Neutrophil (primary cell): Measurements from ENCODE around the gene CCDC158.
"Not testable (repeated sequence)": the region's sequence is repeated elsewhere in the genome, so short reads cannot be mapped to it uniquely, and the experiment has no call there.

Source experiments
- H3K27ac ChIP-seq: fragments of 200-600 bp; sonication (generic); 2 replicates; pipeline ENCODE4 v1.5.1; 2016; ENCODE audit warnings: mild to moderate bottlenecking, moderate library complexity
- H3K27me3 ChIP-seq: fragments of 200-600 bp; sonication (generic); 2 replicates; pipeline ENCODE4 v1.6.0; 2016; ENCODE audit warnings: mild to moderate bottlenecking
- H3K36me3 ChIP-seq: fragments of 200-600 bp; sonication (generic); 2 replicates; pipeline ENCODE4 v1.5.1; 2017
- H3K4me1 ChIP-seq, 2 experiments: fragments of 200-600 bp in 1 of 2; sonication (generic) in 1 of 2; 1 replicate in 1 of 2; 2 replicates in 1 of 2; pipeline versions ENCODE4 v1.5.1 to v1.6.1; 2013 to 2016; ENCODE audit warnings: low read depth in 1 of 2, low read length in 1 of 2, mild to moderate bottlenecking in 1 of 2, moderate library complexity in 1 of 2; ENCODE audit not compliant: control insufficient read depth in 1 of 2, insufficient read depth in 1 of 2
- H3K4me3 ChIP-seq, 2 experiments: fragments of 200-600 bp in 1 of 2; sonication (generic) in 1 of 2; 1 replicate in 1 of 2; 2 replicates in 1 of 2; pipeline ENCODE4 v1.5.1; 2013 to 2016; ENCODE audit warnings: low read depth in 1 of 2, low read length in 1 of 2, mild to moderate bottlenecking in 1 of 2, moderate library complexity in 1 of 2
- H3K9me3 ChIP-seq: fragments of 200-600 bp; sonication (generic); 2 replicates; pipeline ENCODE4 v1.5.1; 2016
- TF ChIP-seq, protein P1 (sequence below): fragments of 200-600 bp; sonication (generic); IDR thresholded peaks from 2 replicates; pipeline ENCODE4 v1.5.1; 2016; ENCODE audit warnings: antibody characterized with exemption

The CCDC158 gene

DNA sequence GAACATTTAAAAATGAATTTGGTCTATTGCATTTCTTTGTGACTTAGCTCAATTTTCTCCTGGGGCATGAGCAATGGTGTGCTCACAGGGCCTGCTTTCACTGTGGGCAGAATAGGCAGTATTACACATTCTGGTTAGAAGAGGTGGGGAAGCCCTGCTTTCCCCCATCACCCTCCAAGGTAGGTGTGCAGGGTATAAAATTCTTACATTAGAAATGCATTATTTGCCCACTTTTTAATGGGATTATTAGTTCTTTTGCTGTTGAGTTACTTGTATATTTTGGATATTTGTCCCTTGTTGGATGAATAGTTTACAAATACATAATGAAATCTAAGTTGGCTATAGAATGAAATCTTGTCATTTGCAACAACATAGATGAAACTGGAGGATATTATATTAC is 122.7 kb downstream of the CCDC158 start:
- TF ChIP-seq, protein P1, sequence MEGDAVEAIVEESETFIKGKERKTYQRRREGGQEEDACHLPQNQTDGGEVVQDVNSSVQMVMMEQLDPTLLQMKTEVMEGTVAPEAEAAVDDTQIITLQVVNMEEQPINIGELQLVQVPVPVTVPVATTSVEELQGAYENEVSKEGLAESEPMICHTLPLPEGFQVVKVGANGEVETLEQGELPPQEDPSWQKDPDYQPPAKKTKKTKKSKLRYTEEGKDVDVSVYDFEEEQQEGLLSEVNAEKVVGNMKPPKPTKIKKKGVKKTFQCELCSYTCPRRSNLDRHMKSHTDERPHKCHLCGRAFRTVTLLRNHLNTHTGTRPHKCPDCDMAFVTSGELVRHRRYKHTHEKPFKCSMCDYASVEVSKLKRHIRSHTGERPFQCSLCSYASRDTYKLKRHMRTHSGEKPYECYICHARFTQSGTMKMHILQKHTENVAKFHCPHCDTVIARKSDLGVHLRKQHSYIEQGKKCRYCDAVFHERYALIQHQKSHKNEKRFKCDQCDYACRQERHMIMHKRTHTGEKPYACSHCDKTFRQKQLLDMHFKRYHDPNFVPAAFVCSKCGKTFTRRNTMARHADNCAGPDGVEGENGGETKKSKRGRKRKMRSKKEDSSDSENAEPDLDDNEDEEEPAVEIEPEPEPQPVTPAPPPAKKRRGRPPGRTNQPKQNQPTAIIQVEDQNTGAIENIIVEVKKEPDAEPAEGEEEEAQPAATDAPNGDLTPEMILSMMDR = no peak
- Histone ChIP-seq H3K27ac (no peak overlapping the region), H3K27me3 (no peaks in the 10 kb centered on the region), H3K36me3 (no peaks in the 10 kb centered on the region), H3K9me3 (no peaks in the 10 kb centered on the region), H3K4me3 (no peak overlapping the region), H3K4me1 (peaks cover 46 to 58% of the 10 kb centered on the region in 2 experiments)

DNA sequence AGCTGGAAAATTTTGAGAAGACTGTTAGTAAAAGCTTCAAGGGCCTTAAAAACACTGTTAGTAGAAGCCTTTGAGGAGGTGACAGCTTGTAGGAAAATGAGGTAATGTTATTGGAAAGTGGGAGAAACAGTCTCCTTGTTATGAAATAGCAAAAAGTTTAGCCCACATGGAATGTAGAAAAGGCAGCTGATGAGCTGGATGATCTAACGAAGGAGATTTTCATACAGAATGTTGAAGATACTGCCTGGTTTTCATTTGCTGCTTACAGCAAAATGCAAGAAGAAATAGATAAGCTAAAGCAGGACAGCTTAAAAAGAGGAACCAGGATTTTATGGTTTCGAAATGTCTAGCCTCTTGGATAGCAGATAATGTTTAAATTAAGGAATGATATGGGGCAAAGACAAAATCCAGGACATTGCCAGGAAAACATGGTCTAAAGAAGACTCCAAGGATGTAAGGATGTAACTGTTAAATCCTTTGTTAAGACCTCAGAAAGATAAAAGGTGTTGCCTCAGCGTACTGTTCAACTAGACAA is 124.6 kb downstream of the CCDC158 start:
- Histone ChIP-seq H3K27ac (no peak overlapping the region), H3K4me1 (peaks cover 57 to 65% of the 10 kb centered on the region in 2 experiments), H3K4me3 (no peak overlapping the region), H3K9me3 (no peaks in the 10 kb centered on the region), H3K27me3 (no peaks in the 10 kb centered on the region), H3K36me3 (no peaks in the 10 kb centered on the region)
- TF ChIP-seq, protein P1 = no peak

DNA sequence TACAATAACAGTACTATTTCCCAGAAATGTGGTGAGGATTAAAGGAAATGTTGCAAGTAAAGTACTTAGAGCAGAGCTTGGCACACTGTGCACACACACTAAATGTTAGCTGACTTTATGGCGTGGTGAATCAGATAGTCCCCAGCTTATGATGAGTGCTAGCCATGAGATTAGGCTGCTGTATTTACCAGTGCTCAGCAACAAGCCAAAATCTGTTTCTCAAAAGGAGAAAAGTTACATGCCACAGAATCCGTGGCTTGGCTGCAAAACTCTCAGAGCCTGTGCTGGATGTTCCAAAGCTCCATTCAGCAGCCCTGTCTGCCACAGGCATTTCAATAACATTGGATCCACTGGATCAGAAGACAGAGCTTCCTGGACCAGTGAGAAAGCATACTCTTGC is 127.2 kb downstream of the CCDC158 start:
- Histone ChIP-seq H3K4me1 (peaks cover 44 to 54% of the 10 kb centered on the region in 2 experiments), H3K36me3 (no peaks in the 10 kb centered on the region), H3K27ac (no peak overlapping the region), H3K27me3 (no peaks in the 10 kb centered on the region), H3K9me3 (no peaks in the 10 kb centered on the region), H3K4me3 (no peak overlapping the region)
- TF ChIP-seq, protein P1 = no peak

DNA sequence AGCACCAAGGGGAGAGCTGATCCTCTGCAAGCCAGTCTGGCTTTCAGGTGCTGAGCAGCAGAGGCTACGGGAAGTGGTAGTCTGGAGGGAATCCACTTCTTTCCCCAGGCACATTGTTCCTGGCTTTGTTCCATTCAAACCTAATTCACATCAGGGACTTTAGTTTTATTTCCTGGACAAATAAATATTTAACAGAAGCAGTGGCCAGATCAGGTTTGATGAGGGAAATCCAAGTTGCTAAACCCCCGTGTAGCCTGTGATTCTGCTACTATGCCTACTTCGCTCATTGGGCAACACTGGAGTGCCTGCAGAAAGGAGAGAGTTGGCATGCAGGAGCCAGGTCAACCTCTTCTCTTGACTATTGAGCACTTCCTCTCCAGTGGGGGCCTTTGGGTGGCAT is 128.2 kb downstream of the CCDC158 start:
- Histone ChIP-seq H3K27me3 (no peaks in the 10 kb centered on the region), H3K4me1 (peaks cover 41 to 54% of the 10 kb centered on the region in 2 experiments), H3K9me3 (no peaks in the 10 kb centered on the region), H3K27ac (no peak overlapping the region), H3K36me3 (no peaks in the 10 kb centered on the region), H3K4me3 (no peak overlapping the region)
- TF ChIP-seq, protein P1 = no peak

DNA sequence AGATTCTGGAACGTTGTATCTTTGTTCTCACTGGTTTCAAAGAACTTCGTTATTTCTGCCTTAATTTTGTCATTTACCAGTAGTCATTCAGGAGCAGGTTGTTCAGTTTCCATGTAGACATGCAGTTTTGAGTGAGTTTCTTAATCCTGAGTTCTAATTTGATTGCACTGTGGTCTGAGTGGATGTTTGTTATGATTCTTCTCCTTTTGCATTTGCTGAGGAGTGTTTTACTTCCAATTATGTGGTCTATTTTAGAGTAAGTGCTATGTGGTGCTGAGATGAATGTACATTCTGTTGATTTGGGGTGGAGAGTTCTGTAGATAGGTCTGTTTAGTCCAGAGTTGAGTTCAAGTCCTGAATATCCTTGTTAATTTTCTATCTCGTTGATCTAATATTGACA is 133.1 kb downstream of the CCDC158 start:
- not testable (repeated sequence) for H3K9me3 ChIP-seq, H3K4me3 ChIP-seq, H3K27me3 ChIP-seq, H3K27ac ChIP-seq, H3K36me3 ChIP-seq
- peaks cover 15 to 23% of the 10 kb centered on the region in 2 experiments for H3K4me1 ChIP-seq

DNA sequence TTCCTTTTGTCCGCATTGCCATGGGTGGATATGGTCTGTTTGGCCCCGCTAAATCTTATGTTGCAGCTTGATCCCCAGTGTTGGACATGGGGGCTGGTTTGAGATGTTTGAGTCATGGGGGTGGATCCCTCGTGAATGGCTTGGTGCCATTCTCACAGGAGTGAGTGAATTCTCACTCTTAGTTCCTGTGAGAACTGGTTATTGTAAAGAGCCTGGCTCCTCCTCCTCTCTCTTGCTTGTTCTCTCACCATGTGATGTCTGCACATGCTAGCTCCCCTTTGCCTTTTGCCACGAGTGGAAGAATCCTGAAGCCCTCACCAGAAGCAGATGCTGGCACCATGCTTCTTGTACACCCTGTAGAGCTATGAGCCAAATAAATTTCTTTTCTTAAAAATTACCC is 137.0 kb downstream of the CCDC158 start:
- Histone ChIP-seq H3K27me3 (no peaks in the 10 kb centered on the region), H3K4me3 (no peak overlapping the region), H3K36me3 (no peaks in the 10 kb centered on the region), H3K27ac (no peak overlapping the region), H3K9me3 (no peaks in the 10 kb centered on the region), H3K4me1 (peaks cover 17 to 29% of the 10 kb centered on the region in 2 experiments)
- TF ChIP-seq, protein P1 = no peak
